Measurements from ENCODE around the gene MYF6. TPM values are rescaled to one million over a fixed set of nuclear protein-coding genes. Genes with fewer than 3 reads are reported as not detected.

The MYF6 gene
- polyA plus RNA-seq, 3 donors: not detected

- Histone ChIP-seq H3K27ac (ENCODE audit: low read depth in 1 of 2, low read length in 2 of 2) (no peak overlapping the region), H3K4me2 (replicated peaks; ENCODE audit: extremely low read depth, low read length, poor library complexity, severe bottlenecking) (no peak overlapping the region), H3K9me3 (replicated peaks in 1 of 2; ENCODE audit: control insufficient read depth in 1 of 2, insufficient read depth in 1 of 2, low read length in 2 of 2) (peaks cover 0 to 21% of the 10 kb centered on the region in 2 donors), H3K27me3 (ENCODE audit: control insufficient read depth in 2 of 2, insufficient read depth in 2 of 2, low read length in 2 of 2) (peaks cover 49 to 69% of the 10 kb centered on the region in 2 donors), H3K9ac (ENCODE audit: insufficient read depth, low read length, poor library complexity, severe bottlenecking) (no peak overlapping the region), H2AFZ (ENCODE audit: insufficient read depth, low read depth, low read length, poor library complexity, severe bottlenecking) (no peak overlapping the region), H3K4me1 (ENCODE audit: control insufficient read depth in 1 of 2, insufficient read depth in 2 of 2, low read length in 2 of 2) (peaks cover 11 to 13% of the 10 kb centered on the region in 2 donors), H3K4me3 (replicated peaks in 1 of 3; ENCODE audit: low read depth in 2 of 3, low read length in 3 of 3) (no peak overlapping the region), H3K36me3 (replicated peaks in 1 of 2; ENCODE audit: control insufficient read depth in 1 of 2, insufficient read depth in 2 of 2, low read length in 2 of 2) (no peaks in the 10 kb centered on the region), H4K20me1 (ENCODE audit: insufficient read depth, low read length) (no peaks in the 10 kb centered on the region), H3K79me2 (ENCODE audit: insufficient read depth, low read length) (no peaks in the 10 kb centered on the region)
- Mint-ChIP-seq H3K27ac (no peak overlapping the region), H3K4me1 (peaks cover 21% of the 10 kb centered on the region), H3K9me3 (peaks cover 0 to 21% (median 7%) of the 10 kb centered on the region in 7 donors), H3K27me3 (ENCODE audit: low read depth in 3 of 3) (peaks cover 59 to 88% (median 67%) of the 10 kb centered on the region in 3 donors), H3K36me3 (peaks cover 0 to 4% of the 10 kb centered on the region in 2 donors), H3K4me3 (no peak overlapping the region)
- no CpG with 5 or more reads among the region's 1 CpG for WGBS (ENCODE audit: insufficient coverage)
- DNase-seq: no peak
- intact Hi-C loops (cut with micrococcal nuclease): no loop called here
- no peak for TF ChIP-seq CTCF (IDR thresholded peaks at IDR 0.05)
Observed at GRCh38 chr12:80710727-80711449, 3.5 kb downstream of the MYF6 start.

- Mint-ChIP-seq H3K27ac (no peak overlapping the region), H3K27me3 (ENCODE audit: low read depth in 3 of 3) (peaks cover 69 to 91% (median 76%) of the 10 kb centered on the region in 3 donors), H3K4me3 (no peak overlapping the region), H3K36me3 (peaks cover 0 to 5% of the 10 kb centered on the region in 2 donors), H3K9me3 (peaks cover 0 to 28% (median 13%) of the 10 kb centered on the region in 7 donors), H3K4me1 (peaks cover 21% of the 10 kb centered on the region)
- peaks cover 55 to 78% of the 10 kb centered on the region in 2 donors for H3K27me3 ChIP-seq (ENCODE audit: control insufficient read depth in 2 of 2, insufficient read depth in 2 of 2, low read length in 2 of 2)
- no peak overlapping the region for H3K4me3 ChIP-seq (replicated peaks in 1 of 3; ENCODE audit: low read depth in 2 of 3, low read length in 3 of 3)
- intact Hi-C loops (cut with micrococcal nuclease): no loop called here
- no peak overlapping the region for H3K4me2 ChIP-seq (replicated peaks; ENCODE audit: extremely low read depth, low read length, poor library complexity, severe bottlenecking)
- H2AFZ ChIP-seq (ENCODE audit: insufficient read depth, low read depth, low read length, poor library complexity, severe bottlenecking): no peak overlapping the region
- no peak overlapping the region for H3K27ac ChIP-seq (ENCODE audit: low read depth in 1 of 2, low read length in 2 of 2)
- no peak for DNase-seq
- H4K20me1 ChIP-seq (ENCODE audit: insufficient read depth, low read length): no peaks in the 10 kb centered on the region
- peaks cover 11 to 13% of the 10 kb centered on the region in 2 donors for H3K4me1 ChIP-seq (ENCODE audit: control insufficient read depth in 1 of 2, insufficient read depth in 2 of 2, low read length in 2 of 2)
- H3K79me2 ChIP-seq (ENCODE audit: insufficient read depth, low read length): no peaks in the 10 kb centered on the region
- H3K9ac ChIP-seq (ENCODE audit: insufficient read depth, low read length, poor library complexity, severe bottlenecking): no peak overlapping the region
- no peak for TF ChIP-seq CTCF (IDR thresholded peaks at IDR 0.05)
- H3K9me3 ChIP-seq (replicated peaks in 1 of 2; ENCODE audit: control insufficient read depth in 1 of 2, insufficient read depth in 1 of 2, low read length in 2 of 2): peaks cover 5 to 25% of the 10 kb centered on the region in 2 donors
- WGBS (ENCODE audit: insufficient coverage): no CpG with 5 or more reads among the region's 1 CpG
- no peaks in the 10 kb centered on the region for H3K36me3 ChIP-seq (replicated peaks in 1 of 2; ENCODE audit: control insufficient read depth in 1 of 2, insufficient read depth in 2 of 2, low read length in 2 of 2)
Observed at GRCh38 chr12:80711866-80712265, 4.4 kb downstream of the MYF6 start.

All from CD14-positive monocyte (primary cell).